BJ (cell line): ENCODE data around the gene MUCL3. TPM values are rescaled to one million over a fixed set of nuclear protein-coding genes. Genes with fewer than 3 reads are reported as not detected.

ENCODE experiments used
- CTCF ChIA-PET: fragments of 350-600 bp; formaldehyde crosslinking; extraction: SDS; loops from one replicate; lab custom pipeline; 2021; ENCODE audit warnings: antibody characterized with exemption, inconsistent platforms; lab: Yijun Ruan, JAX
- POLR2A ChIA-PET: fragments of 300-600 bp; sonication (Branson Sonifier 250); formaldehyde crosslinking; extraction: SDS; loops from one replicate; lab custom pipeline; 2021; ENCODE audit warnings: antibody characterized with exemption; lab: Charles Lee
- DNase-seq: peaks from one replicate; pipeline ENCODE4 v3.0.0-alpha.2; 2011; ENCODE audit warnings: low read depth
- H3K27me3 ChIP-seq: 2 replicates; pipeline ENCODE4 v1.6.0; 2011; ENCODE audit warnings: low read length; ENCODE audit not compliant: control insufficient read depth, insufficient read depth
- H3K36me3 ChIP-seq: 2 replicates; pipeline ENCODE4 v1.5.1; 2011; ENCODE audit warnings: low read length; ENCODE audit not compliant: control insufficient read depth, insufficient read depth
- H3K4me3 ChIP-seq: 2 replicates; pipeline ENCODE4 v1.5.1; 2011; ENCODE audit warnings: low read depth, mild to moderate bottlenecking, control low read depth, low read length
- CTCF ChIP-seq: IDR thresholded peaks from 2 replicates; pipeline ENCODE4 v1.5.1; 2011; ENCODE audit warnings: low read depth, mild to moderate bottlenecking, control low read depth, inconsistent platforms, low read length, moderate library complexity; ENCODE audit not compliant: insufficient read depth
- polyA plus RNA-seq: library from polyadenylated mRNA; depleted of rRNA; stranded (reverse); fragments of >200 nt; gene quantifications from 2 replicates; pipeline ENCODE4 v1.2.3, GENCODE V29; 2011

MUCL3 gene
- polyA plus RNA-seq, 1 experiment, result not detected

GRCh38 chr6:30979141-30979540, 38.4 kb downstream of the MUCL3 start:
- no peak for TF ChIP-seq CTCF
- CTCF ChIA-PET, result no interaction called here
- no peaks in the 10 kb centered on the region for H3K36me3 ChIP-seq
- POLR2A ChIA-PET, result no interaction called here
- no peak for DNase-seq
- no peak overlapping the region for H3K4me3 ChIP-seq
- H3K27me3 ChIP-seq, result peaks cover 7% of the 10 kb centered on the region

GRCh38 chr6:30979690-30980089, 38.9 kb downstream of the MUCL3 start:
- POLR2A ChIA-PET, result no interaction called here
- Histone ChIP-seq H3K27me3 (peaks cover 7% of the 10 kb centered on the region), H3K4me3 (no peak overlapping the region), H3K36me3 (no peaks in the 10 kb centered on the region)
- no peak for DNase-seq
- CTCF ChIA-PET, result no interaction called here
- no peak for TF ChIP-seq CTCF

- peaks cover 2% of the 10 kb centered on the region for H3K27me3 ChIP-seq
- peak; percentile 54 for TF ChIP-seq CTCF
- ChIA-PET POLR2A (no interaction called here), CTCF (interaction anchor here (0.7 to 1.7 kb wide), 9 partner anchors 9 to 105 kb away, joined by 3 to 6 read pairs (median 3); partner anchors contain the start of gene VARS2)
- peak; percentile 38 for DNase-seq
- no peaks in the 10 kb centered on the region for H3K36me3 ChIP-seq
- no peak overlapping the region; the same call in 1 of the 2 replicates for H3K4me3 ChIP-seq
Measured at GRCh38 chr6:30981942-30982772, 41.4 kb downstream of the MUCL3 start.

- ChIA-PET POLR2A (no interaction called here), CTCF (interaction anchor here (1.3 kb wide), 1 partner anchor 68 kb away, joined by 3 read pairs; no protein-coding TSS in a partner anchor)
- no peak for TF ChIP-seq CTCF
- no peaks in the 10 kb centered on the region for H3K36me3 ChIP-seq
- no peak within 1 kb of the TSS for H3K4me3 ChIP-seq
- no peaks in the 10 kb centered on the region; the same call in none of the 2 replicates for H3K27me3 ChIP-seq
- DNase-seq, result no peak
Measured at GRCh38 chr6:30983439-30983838, 42.7 kb downstream of the MUCL3 start, which contains the start of gene MUC21. TSS of gene MUC21 (plus strand) at chr6:30983718. CDS start at chr6:30983959, 241 bp downstream.

- no peaks in the 10 kb centered on the region for H3K36me3 ChIP-seq
- no peak overlapping the region for H3K4me3 ChIP-seq
- no peak for DNase-seq
- no peaks in the 10 kb centered on the region; the same call in none of the 2 replicates for H3K27me3 ChIP-seq
- ChIA-PET CTCF (no interaction called here), POLR2A (no interaction called here)
- no peak for TF ChIP-seq CTCF
Measured at GRCh38 chr6:30985490-30985889, 44.7 kb downstream of the MUCL3 start.
